Left cardiac atrium (tissue), 4 donors: ENCODE results near the gene HLA-DPA1. TPM values are rescaled to one million over a fixed set of nuclear protein-coding genes. Genes with fewer than 3 reads are reported as not detected.
"Not testable (repeated sequence)": the region's sequence is repeated elsewhere in the genome, so short reads cannot be mapped to it uniquely, and the experiment has no call there.

Experiments used
- ATAC-seq, 2 donors: fragments of 200-7000 bp; cut with Tn5 transposase; one replicate each; pipeline ENCODE4 v1.9.1; 2020; ENCODE audit warnings: mild to moderate bottlenecking in 2 of 2, moderate library complexity in 2 of 2
- DNase-seq: peaks from one replicate; pipeline ENCODE4 v3.0.0-alpha.2; 2020
- intact Hi-C, 2 donors: fragments of 100-400 bp; cut with DNase I; formaldehyde crosslinking; loops; one replicate each; pipeline versions ENCODE4 v1.14.1 to v1.15.1; 2022 to 2023
- long read RNA-seq: library from polyadenylated mRNA; unstranded; transcript quantifications from one replicate; pipeline ENCODE4 v2.0.0, GENCODE V29; 2021
- total RNA-seq, 2 donors: library from RNA; stranded (reverse); fragmentation: NEBNext Ultra II Directional; extraction: Animal tissue kit (Norgen Biotek cat#: 25700); gene quantifications; one replicate each; pipeline ENCODE4 v1.2.1, GENCODE V29; 2021
- donor health status: DM: no; HTN: yes; CAD: no.
- donor health status: DM: no; HTN: yes; CAD: no; lungs with severe emphysema.
- donor health status: DM: yes; HTN: yes; CAD: no.
- donor health status: Dilated cardiomyopathy.

The HLA-DPA1 gene
- total RNA-seq = 10 to 100 TPM; 50.5 to 54.1 TPM
- long read RNA-seq, partial matches to known transcripts = 30 of 32 reads
- long read RNA-seq, other reads (novel, unspliced or antisense) = 1 of 32 reads

DNA sequence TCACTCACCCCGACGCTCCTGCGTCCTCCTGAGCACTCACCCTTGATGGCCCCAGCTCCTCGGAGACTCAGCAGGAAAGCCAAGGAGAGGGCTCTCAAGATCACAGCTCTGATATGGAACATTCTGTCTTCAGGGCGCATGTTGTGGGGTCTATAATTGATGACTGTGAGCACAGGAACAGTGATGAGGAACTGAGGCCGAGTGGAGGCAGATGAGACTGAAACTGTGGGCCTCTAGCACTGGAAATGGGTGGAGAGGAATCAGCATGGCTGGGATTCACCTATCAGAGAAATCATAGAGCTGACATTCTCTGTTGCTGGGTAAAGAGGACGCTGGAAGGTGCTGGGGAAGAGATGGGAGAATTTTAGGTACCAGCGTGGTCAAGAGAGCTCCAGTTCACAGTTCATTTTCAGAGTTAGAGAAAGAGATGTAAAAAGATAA, at the start of gene HLA-DPA1:
Gene HLA-DPA1, minus strand, starts transcription at position 219 of the 441 bp plus-strand sequence.
- DNase-seq (no peak), ATAC-seq (peak; percentile 75 to 83)
- intact Hi-C loops = no loop called here

DNA sequence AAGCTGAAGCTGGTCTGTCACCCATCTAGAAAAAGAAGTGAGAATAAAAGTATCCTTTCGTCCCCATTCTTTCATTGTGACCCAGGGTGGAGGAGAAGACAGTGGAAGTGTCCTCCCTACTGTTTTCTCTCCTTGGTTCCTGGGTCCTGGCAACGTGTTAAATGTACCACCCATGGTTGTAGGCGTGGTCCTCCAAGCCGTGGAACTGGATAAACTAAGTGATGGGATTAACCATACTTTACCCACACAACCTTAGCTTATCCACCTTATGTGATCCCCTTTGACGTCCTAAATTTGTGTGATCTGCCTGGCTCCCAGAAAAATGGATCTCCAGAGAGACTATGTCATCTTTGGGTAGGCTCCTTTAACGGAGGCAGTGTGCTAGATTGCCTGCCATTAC, 49.7 kb upstream of the HLA-DPA1 start:
- DNase-seq = no peak
- intact Hi-C loops = loop anchor here in 1 of 2 donors (5.0 to 10.0 kb wide), 2 partner anchors 108 to 124 kb away; no protein-coding TSS in a partner anchor
- ATAC-seq = no peak

DNA sequence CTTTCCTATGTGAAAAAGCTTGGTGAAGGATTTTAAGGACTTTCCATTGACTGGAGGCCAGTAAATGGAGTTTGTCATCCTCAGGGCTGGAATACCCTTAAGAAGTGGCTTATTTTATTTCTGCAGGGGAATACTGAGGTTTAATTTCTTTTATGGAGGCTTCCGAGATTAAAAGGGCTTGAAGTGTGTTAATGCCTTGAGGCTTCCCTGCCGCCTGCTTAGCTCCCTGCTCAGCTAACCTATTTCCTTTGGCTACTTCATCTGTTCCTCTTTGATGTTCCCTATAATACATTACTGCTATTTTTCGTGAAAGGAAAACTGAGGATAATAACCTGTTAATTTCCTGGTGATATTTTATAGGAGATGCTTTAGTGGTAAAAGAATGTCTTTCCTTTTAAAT, 46.6 kb upstream of the HLA-DPA1 start:
- intact Hi-C loops = loop anchor here in 1 of 2 donors (5.0 to 10.0 kb wide), 2 partner anchors 105 to 127 kb away; no protein-coding TSS in a partner anchor
- no peak for DNase-seq
- ATAC-seq = no peak

DNA sequence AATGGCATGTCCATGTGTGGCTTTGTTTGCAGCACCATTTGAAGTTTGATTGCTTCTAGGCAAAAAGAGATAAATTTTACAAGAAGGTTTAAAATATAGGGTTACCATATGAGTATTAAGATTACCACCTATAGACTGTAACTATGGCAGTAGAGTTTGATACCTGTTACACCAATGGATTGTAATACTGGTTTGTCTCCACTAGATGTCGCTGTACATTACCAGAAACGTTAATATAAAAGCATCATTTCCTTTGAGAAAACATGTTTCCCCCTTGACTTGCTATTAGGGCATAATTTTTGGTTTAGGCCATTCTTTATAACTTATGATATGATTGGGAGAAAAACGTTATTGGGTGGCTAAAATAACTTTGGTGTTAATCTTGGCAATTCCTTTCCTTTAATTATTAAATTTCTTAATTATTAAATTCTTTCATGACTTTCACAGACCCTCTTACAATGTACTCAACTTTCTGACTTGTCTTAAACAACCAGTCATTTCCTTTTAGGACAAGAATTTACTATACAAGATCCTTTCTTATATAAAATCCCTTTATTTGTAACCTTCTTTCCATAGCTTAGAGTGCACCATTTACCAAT, 45.2 kb upstream of the HLA-DPA1 start:
- intact Hi-C loops = loop anchor here in 1 of 2 donors (10.0 kb wide), 1 partner anchor 104 kb away; no protein-coding TSS in a partner anchor
- ATAC-seq (peak in 1 of 2 donors; percentile 27), DNase-seq (no peak)

DNA sequence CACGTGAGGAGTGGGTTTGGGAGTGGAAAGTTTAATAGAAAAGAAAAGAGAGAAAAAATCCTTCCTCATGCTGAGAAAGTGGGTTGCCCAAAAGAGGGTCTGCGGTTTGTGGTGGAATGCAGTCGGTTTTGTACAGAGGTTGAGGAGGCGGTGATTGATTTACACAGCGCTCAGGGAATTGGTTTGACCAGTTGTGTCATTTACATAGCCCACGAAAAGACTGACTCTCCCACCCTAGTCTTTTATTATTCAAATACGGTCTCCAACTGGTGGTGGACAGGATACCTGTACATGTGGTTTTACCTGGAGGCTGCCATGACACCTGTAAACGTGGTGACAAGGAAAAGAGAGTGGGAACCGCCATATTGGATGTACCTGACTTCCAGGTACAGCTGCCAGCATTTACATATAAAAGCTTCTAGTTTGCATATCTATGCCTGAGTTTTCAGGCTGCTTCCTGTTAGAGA, 44.4 kb upstream of the HLA-DPA1 start:
- intact Hi-C loops = loop anchor here in 1 of 2 donors (10.0 kb wide), 1 partner anchor 103 kb away; no protein-coding TSS in a partner anchor
- ATAC-seq (no peak), DNase-seq (no peak)

DNA sequence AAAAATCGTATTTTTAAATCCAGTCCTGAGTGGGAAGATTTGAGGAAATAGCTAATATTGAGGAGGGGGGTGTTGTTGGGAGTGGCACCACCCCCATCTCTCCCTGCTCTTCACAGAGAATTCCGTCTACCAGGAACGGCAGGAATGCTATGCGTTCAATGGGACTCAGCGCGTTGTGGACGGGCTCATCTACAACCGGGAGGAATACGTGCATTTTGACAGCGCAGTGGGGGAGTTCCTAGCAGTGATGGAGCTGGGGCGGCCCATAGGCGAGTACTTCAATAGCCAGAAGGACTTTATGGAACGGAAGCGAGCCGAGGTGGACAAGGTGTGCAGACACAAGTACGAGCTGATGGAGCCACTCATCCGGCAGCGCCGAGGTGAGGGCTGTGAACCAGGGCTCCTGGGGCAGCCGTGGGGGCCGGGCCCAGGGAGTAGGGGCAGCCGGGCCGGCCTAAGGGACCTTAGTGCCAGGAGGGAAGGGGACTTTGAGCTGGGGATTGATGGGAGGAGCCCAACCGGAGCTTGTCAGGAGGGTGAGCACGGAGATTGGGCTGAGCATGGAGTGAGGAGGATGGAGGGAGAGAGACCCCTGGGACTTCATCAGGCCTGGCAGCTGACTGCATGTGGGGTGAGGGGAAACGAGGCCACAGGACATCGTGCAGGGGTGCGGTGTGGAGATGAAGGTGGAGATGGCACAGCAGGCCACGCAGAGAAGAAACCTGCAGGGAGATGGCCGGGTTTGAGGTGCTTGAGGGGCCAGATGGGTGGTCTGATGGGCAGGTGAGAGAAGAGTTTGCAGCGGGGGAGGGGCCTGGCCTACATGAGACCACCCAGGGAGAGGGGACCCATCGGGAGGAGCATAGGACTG, 43.6 kb upstream of the HLA-DPA1 start:
- DNase-seq = no peak
- intact Hi-C loops = loop anchor here in 1 of 2 donors (10.0 kb wide), 1 partner anchor 102 kb away; no protein-coding TSS in a partner anchor
- ATAC-seq = no peak

DNA sequence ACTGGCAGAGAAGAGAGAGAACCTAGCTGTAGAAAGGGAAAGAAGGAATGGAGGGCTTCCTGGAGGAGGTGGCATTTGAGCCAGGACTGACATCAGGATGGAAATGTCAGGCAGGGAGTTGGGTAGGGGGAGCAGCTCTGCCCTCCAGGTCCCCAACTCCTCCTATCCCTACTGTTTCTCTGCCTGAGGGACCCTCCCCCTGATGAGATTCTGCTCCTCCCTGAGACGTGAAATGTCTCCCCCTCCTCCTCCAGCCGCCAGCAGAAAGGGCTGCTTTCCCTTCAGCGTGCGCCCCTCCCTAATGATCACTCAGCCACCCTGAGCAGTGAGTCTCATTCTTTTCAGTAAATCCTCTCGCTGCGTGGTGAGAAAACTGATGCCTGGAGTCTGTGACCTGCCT, 43.0 kb upstream of the HLA-DPA1 start:
- DNase-seq = no peak
- ATAC-seq = no peak
- intact Hi-C loops = loop anchor here in 1 of 2 donors (10.0 kb wide), 1 partner anchor 102 kb away; no protein-coding TSS in a partner anchor

DNA sequence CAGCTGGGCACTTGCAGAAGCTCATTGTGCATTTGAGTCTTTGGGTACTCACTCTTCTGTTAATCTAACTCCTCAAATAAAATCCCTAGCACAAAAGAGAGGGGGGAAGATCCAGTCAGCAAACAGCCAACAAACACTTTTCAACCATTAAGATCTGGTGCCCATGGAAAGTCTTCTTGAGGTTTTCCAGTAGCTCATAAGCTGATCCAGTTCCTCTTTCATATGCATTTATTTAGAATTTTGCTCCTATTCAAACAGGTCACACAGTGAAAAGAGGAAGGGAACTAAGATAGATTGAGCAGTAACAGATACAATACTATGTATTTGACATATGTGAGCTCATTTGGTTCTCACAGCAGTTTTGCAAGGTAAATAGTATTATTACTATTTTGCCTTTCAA, 41.0 kb upstream of the HLA-DPA1 start:
- no peak for ATAC-seq
- DNase-seq = no peak
- intact Hi-C loops = loop anchor here in 1 of 2 donors (10.0 kb wide), 1 partner anchor 100 kb away; no protein-coding TSS in a partner anchor

DNA sequence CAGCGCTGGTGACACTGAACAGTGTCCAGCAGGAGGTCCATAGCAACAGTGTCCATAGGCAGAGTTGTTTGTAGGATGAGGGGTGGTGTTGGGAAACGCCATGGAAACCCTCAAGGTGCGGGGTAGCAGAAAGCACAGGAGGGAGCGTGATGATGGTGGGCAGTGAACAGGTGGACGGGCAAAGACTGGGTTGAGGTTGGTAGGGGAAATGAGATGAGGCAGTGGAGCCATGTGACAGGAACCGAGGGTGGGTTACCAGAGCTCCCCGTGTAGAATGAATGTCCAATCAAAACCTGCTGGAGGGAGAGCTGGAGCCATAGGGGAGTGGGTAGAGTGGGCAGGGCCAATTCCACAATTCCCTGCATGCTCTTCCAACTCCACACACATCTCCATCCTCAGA, 40.3 kb upstream of the HLA-DPA1 start:
- no peak for ATAC-seq
- intact Hi-C loops = loop anchor here in 1 of 2 donors (10.0 kb wide), 1 partner anchor 99 kb away; no protein-coding TSS in a partner anchor
- no peak for DNase-seq

DNA sequence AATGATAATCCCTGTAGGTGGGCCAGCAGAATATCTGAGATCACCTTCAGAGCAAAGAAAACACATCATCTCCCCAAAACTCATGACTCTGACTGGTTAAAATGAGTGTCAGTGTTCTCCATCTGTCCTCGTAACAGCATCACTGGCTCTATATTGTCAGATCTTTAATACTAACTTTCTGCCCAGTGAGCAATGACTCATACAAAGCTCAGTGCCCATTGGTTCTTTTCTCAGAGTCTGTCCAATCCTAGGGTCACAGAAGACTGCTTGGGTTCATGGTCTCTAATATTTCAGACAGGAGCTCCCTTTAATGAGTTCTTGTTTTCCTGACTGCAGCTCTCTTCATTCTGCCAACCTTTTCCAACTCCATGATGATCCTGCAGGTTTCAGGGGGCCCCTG, 38.7 kb upstream of the HLA-DPA1 start:
- DNase-seq = no peak
- ATAC-seq = peak; percentile 92 to 94

DNA sequence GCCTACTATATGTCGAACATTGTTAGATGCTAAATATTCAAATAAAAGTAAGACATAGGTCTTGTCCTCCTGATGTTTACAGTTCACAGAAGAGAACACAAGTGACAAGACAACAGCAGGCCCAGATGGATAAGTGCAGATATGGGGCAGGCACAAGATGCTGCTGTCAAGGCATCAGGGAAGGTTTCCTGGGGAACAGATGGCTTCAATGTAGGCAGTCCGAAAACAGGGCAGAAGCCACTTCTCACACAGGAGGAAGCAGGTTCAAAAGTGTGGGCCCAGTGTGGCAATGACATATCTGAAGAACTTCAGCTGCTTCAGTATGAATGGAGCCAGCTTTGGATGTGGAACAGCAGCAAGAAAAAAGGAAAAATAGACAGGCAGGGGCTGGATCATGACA, 34.9 kb upstream of the HLA-DPA1 start:
- ATAC-seq (no peak), DNase-seq (no peak)
- intact Hi-C loops = no loop called here

More for the DNA sequence above, 38.7 kb upstream of the HLA-DPA1 start:
- intact Hi-C loops = loop anchor here in 1 of 2 donors (10.0 kb wide), 1 partner anchor 97 kb away; no protein-coding TSS in a partner anchor

DNA sequence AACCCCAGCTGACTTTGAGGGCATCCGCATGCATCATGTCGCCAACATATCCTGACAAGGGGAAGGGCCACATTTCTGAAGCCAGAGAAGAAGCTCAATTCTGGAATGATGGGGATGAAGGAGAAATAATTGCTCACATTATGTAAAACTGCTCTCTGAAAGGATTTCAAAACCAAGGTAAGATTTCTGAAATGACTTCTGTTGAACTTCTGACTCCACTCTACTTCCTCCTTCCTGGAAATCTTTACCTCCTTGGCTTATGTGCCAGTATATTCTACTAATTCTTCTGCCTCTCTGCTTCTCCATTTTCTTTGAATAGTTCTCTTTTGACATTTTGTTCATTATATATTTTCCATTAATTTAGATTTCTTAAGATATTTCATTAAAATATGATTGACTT, 34.2 kb upstream of the HLA-DPA1 start:
- DNase-seq = no peak
- intact Hi-C loops = no loop called here
- ATAC-seq = no peak

DNA sequence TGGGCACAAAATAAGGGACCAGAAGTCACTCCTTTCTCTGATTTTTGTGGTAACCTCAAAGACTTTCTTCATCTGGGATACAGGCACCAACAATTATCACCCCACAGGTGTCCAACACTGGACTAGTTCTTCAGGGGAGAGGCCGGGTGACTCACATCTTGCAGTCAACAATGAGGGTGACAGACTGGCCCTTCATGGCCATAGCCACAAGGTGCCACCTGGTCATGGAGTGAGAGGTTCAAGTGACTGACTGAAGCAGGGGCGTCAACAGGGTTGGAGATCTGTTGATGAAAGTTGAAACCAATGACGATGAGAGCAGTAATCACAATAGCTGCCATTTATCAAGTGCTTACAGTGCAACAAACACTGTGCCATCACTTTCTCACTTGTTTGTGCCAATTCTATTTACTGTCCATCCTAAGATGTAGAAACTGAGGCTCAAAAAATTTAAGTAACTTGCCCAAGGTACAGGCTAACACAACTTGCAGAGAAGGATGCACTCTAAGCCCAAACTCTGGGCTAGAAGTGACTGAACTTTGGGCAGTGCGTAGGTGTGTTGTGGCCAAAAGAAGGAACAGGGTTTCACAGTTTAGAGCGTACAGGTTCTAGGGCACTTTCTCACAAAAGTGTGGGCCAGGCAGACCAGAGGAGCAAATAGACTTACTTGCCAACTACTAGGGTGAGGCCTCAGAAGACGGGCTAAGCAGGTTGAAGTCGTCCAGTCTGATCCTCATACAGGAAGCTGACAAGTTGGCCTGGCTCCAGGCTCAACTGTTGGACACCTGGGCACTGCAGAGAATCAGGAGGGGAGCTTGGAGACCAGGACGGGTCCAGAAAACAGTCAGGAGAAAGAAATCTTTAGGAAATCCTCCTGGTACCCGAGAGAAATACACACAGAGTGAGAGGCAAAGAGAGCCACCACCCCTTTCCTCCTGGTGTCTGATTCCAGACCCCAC, 32.7 kb upstream of the HLA-DPA1 start:
- intact Hi-C loops = no loop called here
- ATAC-seq (no peak), DNase-seq (no peak)

DNA sequence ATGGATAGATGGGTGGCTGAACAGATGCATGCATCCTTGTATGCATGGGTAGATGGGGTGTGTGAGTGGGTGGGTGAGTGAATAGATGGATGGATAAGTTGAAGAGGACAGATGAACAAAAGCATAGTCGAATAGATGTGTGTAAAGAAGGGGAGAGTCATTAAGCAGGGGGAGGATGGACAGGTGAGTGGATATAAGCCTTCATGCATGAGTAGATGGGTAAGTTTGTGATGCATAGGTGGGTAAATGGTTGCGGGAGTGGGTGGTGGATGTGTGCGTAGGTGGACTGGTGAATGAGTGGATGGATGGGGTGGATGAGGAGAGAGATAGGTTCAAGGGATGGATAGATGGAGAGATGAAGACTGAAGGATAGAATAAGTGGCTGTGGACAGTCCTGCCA, 31.9 kb upstream of the HLA-DPA1 start:
- ATAC-seq = no peak
- no peak for DNase-seq
- intact Hi-C loops = no loop called here

DNA sequence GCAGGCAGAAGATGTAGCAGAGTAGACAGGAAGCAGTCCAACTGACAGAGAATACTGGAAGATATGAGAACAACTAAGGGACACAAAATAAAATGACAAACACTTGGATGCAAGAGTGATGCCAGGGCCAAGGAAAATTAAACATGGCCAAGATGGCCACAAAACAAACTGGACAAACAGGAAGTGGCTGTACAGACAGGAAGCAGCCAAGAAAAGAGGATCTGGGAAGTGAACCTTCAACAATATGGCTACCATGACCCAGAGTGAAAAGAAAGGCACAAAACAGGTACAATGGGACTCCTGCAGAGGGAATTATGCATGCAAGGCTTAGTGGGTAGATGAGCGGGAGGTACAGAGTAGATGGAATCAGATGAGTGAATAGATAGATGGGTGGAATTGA, 31.4 kb upstream of the HLA-DPA1 start:
- no peak for DNase-seq
- intact Hi-C loops = no loop called here
- ATAC-seq = no peak

DNA sequence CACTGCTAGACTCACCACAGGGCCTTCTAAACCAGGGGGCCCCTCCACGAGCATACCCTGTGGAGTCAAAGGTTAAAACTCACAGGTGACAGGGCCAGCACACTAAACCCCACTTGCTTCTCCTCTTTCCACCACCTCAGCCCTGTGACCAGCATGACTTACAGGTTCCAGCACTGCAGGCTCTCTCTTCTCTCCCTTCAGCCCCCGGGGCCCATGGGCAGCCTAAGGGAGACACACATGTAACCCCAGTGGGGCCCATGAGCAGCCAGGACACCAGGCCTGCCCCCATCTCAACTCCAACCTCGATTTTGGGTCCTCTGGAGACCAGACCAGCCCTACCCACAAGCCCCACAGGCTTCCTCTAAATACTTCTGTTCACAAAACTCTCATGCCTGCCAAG, 30.3 kb upstream of the HLA-DPA1 start:
- DNase-seq (no peak), ATAC-seq (no peak)
- intact Hi-C loops = no loop called here

DNA sequence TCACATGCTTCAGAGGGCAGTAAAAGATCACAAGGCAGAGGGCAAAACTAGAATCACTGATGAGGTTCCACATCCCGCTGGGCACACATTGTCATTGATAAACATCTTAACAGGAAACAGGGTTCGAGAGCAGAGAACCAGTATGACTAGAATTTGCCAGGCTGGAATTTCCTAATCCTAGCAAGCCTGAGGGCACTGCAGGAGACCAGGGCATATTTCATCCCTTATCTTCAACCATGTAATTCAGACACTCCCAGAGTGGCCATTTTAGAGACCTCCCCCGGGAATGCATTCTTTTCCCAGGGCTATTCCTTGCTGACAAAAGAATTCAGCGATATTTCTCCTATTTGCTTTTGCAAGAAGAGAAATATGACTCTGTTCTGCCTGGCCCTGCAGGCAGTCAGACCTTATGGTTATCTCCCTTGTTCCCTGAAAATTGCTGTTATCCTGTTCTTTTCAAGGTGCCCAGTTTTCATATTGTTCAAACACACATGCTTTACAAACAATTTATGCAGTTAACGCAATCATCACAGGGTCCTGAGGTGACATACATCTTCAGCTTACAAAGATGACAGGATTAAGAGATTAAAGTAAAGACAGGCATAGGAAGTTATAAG, 27.8 kb upstream of the HLA-DPA1 start:
- DNase-seq, ATAC-seq, intact Hi-C loops: not testable (repeated sequence)

DNA sequence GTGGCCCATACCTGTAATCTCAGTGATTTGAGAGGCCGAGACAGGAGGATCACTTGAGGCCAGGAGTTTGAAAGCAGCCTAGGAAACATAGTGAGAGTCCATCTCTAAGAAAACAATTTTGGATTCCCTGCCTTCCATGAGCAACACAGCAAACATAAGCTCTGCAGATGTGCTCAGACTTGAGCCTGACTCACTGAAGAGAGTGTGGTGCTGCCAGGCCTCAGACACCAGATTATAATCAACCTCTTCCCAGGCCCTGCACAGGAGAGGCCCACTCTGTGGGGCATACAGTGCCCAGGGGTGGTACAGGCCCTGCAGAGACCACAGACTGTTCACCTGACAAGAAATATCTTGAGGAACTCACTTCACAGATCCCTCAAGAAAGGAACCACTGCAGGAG, 22.2 kb upstream of the HLA-DPA1 start:
- ATAC-seq (no peak), DNase-seq (no peak)
- intact Hi-C loops = no loop called here
